Measurements from ENCODE around the gene FRMD3.

- TF ChIP-seq CTCF (IDR thresholded peaks at IDR 0.05): no peak
- no peak for TF ChIP-seq POLR2A (IDR thresholded peaks at IDR 0.05)
These were observed 14.5 kb downstream of the FRMD3 start for GRCh38 chr9:83523684-83524083.
